ENCODE results near the gene EIF2B5.

Gene EIF2B5

DNA sequence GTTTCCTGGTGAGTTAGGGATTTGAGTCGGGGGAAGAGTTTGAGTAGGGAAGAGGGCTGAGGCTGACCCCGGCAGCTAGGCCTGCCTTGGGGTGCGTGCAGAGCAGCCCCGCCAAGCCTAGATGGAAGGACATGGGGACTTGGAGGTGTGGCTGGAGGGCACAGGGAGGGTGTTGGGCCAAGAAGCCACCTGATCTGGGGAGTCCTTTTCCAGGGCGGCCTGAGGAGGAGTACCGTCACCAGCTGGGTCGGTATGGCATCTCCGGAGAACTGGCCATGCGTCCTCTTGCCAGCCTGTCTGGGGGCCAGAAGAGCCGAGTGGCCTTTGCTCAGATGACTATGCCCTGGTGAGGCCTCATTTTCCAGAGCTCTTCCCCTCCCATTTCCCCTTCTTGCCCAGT lies 57.7 kb downstream of the EIF2B5 start:
- no peak for DNase-seq

DNA sequence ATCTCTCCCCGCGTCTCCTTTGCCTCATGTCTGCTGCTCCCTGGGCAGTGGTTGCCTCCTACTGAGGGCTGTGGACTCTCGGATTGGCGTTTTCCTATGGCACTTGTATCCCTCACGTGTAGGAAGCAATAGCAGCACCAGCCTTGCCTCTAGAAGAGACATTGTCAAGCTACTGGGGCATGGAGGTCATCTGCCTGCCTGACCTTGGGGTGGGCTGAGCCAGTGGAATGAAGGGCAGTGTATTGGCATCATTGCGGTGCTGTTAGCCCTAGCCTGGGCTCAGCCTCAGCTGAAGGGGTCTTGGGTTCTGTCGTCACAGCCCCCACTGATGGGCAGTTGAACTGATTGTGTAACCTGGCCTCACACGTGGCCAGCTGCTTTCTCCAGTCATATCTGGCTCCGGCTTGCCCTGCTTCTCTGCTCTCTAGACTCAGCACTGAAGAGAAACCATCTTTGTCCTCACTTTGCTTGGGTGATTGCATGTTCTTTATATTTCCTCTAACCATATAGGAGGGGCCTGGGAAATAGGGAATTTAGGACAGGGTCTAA lies 58.9 kb downstream of the EIF2B5 start:
- DNase-seq = no peak

Measured in nucleus accumbens (tissue), 56 donors.